Stomach (tissue), 4 donors: ENCODE measurements around the gene C9orf50.

Experiments
- CTCF ChIP-seq, 7 experiments: fragments of 450-650 bp in 4 of 7; fragments of 200-600 bp in 3 of 7; sonication (generic) in 3 of 7; IDR thresholded peaks; one replicate each; pipeline ENCODE4 v1.5.1; 2016 to 2019; ENCODE audit warnings: antibody characterized with exemption in 7 of 7, control low read depth in 2 of 7, mild to moderate bottlenecking in 1 of 7
- EP300 ChIP-seq: sonication (generic); formaldehyde crosslinking; IDR thresholded peaks from one replicate; pipeline ENCODE4 v1.6.1; 2017; ENCODE audit warnings: antibody characterized with exemption
- POLR2A ChIP-seq, 4 donors: fragments of 450-650 bp; IDR thresholded peaks; one replicate each; pipeline ENCODE4 v1.6.1; 2016; ENCODE audit warnings: antibody characterized with exemption in 4 of 4, control low read depth in 2 of 4, mild to moderate bottlenecking in 1 of 4, moderate library complexity in 1 of 4
- POLR2AphosphoS5 ChIP-seq, 3 donors: sonication (generic); formaldehyde crosslinking; IDR thresholded peaks; one replicate each; pipeline ENCODE4 v1.6.1; 2016; ENCODE audit warnings: antibody characterized with exemption in 3 of 3

DNA sequence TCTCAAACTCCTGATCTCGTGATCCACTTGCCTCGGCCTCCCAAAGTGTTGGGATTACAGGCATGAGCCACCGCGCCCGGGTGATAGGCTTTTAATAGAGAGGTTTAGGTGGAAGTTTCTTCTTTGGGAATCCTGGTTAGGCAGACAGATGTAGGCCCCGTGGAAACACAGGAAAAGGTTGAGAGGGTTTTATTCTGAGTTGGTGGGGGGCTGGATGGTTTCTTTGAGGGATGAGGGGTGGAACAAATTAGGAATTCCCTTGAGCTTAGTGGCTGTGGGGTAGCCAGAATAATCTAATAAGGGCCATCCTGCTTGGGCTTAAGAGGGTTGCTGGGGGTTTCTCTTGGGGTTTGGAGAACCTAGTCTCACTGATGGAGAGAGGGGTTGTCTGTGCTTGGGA, 30.4 kb downstream of the C9orf50 start:
- no peak for TF ChIP-seq CTCF (IDR thresholded peaks at IDR 0.05)
- TF ChIP-seq POLR2A (IDR thresholded peaks at IDR 0.05): no peak
- no peak for TF ChIP-seq POLR2AphosphoS5 (IDR thresholded peaks at IDR 0.05)
- TF ChIP-seq EP300: no peak
